Spleen (tissue), 11 donors: Measurements from ENCODE around the gene CLIP2. TPM values are rescaled to one million over a fixed set of nuclear protein-coding genes. Genes with fewer than 3 reads are reported as not detected.

Experiments
- DNase-seq: peaks from one replicate; pipeline ENCODE4 v3.0.0-alpha.2; 2020
- H3K27ac ChIP-seq, 8 donors: fragments of 200-600 bp; sonication (generic) in 7 of 8; 1 replicate in 4 of 8; 2 replicates in 4 of 8; pipeline versions ENCODE4 v1.5.0 to v1.8.0; 2016 to 2021; ENCODE audit warnings: inconsistent platforms in 4 of 8, mild to moderate bottlenecking in 4 of 8, moderate library complexity in 1 of 8
- H3K27me3 ChIP-seq, 7 donors: fragments of 200-600 bp; sonication (generic) in 6 of 7; replicated peaks in 1 of 7; 1 replicate in 4 of 7; 2 replicates in 3 of 7; pipeline versions ENCODE4 v1.5.0 to v1.8.0; 2016 to 2021; ENCODE audit warnings: inconsistent platforms in 3 of 7, mild to moderate bottlenecking in 1 of 7
- H3K36me3 ChIP-seq, 6 donors: fragments of 200-600 bp; sonication (generic) in 5 of 6; 1 replicate in 4 of 6; 2 replicates in 2 of 6; pipeline versions ENCODE4 v1.5.0 to v1.8.0; 2016 to 2021; ENCODE audit warnings: inconsistent platforms in 2 of 6
- H3K4me1 ChIP-seq, 6 donors: fragments of 200-600 bp; sonication (generic) in 5 of 6; 1 replicate in 3 of 6; 2 replicates in 3 of 6; pipeline versions ENCODE4 v1.5.0 to v1.8.0; 2016 to 2021; ENCODE audit warnings: inconsistent platforms in 3 of 6
- H3K4me3 ChIP-seq, 8 donors: fragments of 200-600 bp; sonication (generic) in 7 of 8; 1 replicate in 4 of 8; 2 replicates in 4 of 8; pipeline versions ENCODE4 v1.5.0 to v1.8.0; 2016 to 2021; ENCODE audit warnings: inconsistent platforms in 4 of 8, mild to moderate bottlenecking in 4 of 8, moderate library complexity in 2 of 8
- H3K9me3 ChIP-seq, 8 donors: fragments of 200-600 bp; sonication (generic) in 7 of 8; 1 replicate in 4 of 8; 2 replicates in 4 of 8; pipeline versions ENCODE4 v1.5.0 to v1.8.0; 2016 to 2021; ENCODE audit warnings: inconsistent platforms in 4 of 8
- POLR2A ChIP-seq, 3 donors: fragments of 450-650 bp; IDR thresholded peaks; one replicate each; pipeline ENCODE4 v1.5.1; 2017; ENCODE audit warnings: antibody characterized with exemption in 3 of 3, mild to moderate bottlenecking in 1 of 3
- POLR2AphosphoS5 ChIP-seq, 3 donors: sonication (generic); formaldehyde crosslinking; IDR thresholded peaks; one replicate each; pipeline ENCODE4 v1.5.1; 2017; ENCODE audit warnings: antibody characterized with exemption in 3 of 3
- WGBS, 5 donors: extraction: QIAGEN DNeasy Blood & Tissue Kit in 3 of 5; methylation state at CpG; one replicate each; pipeline versions ENCODE4 v1.1.5 to v1.1.7; 2013 to 2018; 5-methylcytosine and 5-hydroxymethylcytosine counted together
- intact Hi-C: fragments of 100-400 bp; cut with DNase I; formaldehyde crosslinking; loops from one replicate; pipeline ENCODE4 v1.15.0; 2023; ENCODE audit warnings: low total_unique reads
- polyA plus RNA-seq, 3 donors: library from polyadenylated mRNA; stranded (reverse); fragments of 200-250 nt; gene quantifications; one replicate each; pipeline ENCODE4 v1.2.1, GENCODE V29; 2013
- total RNA-seq, 7 donors: library from RNA; depleted of rRNA in 3 of 7; stranded (reverse); fragments of >200 nt in 3 of 7; fragmentation: NEBNext Ultra II Directional in 4 of 7; extraction: Animal tissue kit (Norgen Biotek cat#: 25700) in 4 of 7; gene quantifications; one replicate each; pipeline versions ENCODE4 v1.1.0 to v1.2.1, GENCODE V29; 2016 to 2021
- TF ChIP-seq, protein P1 (sequence below), 11 experiments: fragments of 200-600 bp in 7 of 11; fragments of 450-650 bp in 4 of 11; sonication (generic) in 4 of 11; IDR thresholded peaks in 8 of 11; conservative IDR thresholded peaks in 3 of 11; 1 replicate in 7 of 11; 2 replicates in 4 of 11; pipeline versions ENCODE4 v1.4.0 to v1.8.0; 2016 to 2021; ENCODE audit warnings: antibody characterized with exemption in 11 of 11, inconsistent platforms in 4 of 11, mild to moderate bottlenecking in 1 of 11
- donor health status: healthy with polysubstance abuse.
- donor health status: DM: no; HTN: no; CAD: no; lungs with moderate emphysema.
- donor health status: DM: no; HTN: no; CAD: no.
- donor health status: Bipolar disorder and iron deficiency.
- donor health status: healthy.
- donor health status: DM: no; HTN: no; CAD: no.
- donor health status: DM: yes; HTN: yes; CAD: no.

Gene CLIP2
- total and polyA plus RNA-seq, 10 donors, result 2.7 to 18.6 (median 16.9) TPM

DNA sequence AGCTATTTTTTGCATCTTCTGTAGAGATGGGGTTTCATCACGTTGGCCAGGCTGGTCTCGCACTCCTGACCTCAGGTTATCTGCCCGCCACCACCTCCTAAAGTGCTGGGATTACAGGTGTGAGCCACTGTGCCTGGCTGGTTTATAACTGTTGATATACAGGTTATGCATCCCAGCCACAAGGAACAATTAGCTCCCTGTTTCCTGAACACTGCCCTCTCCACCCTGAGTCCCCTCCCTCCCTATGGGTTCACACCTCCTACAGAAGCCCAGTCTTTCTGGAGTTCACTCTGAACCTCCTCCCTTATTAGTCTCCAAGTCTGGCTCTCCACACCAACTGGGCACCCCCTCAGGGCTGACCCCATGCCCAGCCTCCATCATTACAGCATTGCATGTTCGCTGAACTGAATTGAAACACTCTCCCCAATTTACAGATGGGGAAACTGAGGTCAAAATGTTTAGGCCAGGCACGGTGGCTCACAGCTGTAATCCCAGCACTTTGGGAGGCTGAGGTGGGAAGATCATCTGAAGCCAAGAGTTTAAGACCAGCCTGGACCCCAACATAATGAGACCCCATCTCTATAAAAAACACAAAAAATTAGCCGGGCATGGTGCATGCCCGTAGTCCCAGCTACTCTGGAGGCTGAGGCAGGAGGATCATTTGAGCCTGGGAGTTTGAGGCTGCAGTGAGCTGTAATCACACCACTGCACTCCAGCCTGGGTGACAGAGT, 1.7 kb upstream of the CLIP2 start:
- DNase-seq, result no peak

DNA sequence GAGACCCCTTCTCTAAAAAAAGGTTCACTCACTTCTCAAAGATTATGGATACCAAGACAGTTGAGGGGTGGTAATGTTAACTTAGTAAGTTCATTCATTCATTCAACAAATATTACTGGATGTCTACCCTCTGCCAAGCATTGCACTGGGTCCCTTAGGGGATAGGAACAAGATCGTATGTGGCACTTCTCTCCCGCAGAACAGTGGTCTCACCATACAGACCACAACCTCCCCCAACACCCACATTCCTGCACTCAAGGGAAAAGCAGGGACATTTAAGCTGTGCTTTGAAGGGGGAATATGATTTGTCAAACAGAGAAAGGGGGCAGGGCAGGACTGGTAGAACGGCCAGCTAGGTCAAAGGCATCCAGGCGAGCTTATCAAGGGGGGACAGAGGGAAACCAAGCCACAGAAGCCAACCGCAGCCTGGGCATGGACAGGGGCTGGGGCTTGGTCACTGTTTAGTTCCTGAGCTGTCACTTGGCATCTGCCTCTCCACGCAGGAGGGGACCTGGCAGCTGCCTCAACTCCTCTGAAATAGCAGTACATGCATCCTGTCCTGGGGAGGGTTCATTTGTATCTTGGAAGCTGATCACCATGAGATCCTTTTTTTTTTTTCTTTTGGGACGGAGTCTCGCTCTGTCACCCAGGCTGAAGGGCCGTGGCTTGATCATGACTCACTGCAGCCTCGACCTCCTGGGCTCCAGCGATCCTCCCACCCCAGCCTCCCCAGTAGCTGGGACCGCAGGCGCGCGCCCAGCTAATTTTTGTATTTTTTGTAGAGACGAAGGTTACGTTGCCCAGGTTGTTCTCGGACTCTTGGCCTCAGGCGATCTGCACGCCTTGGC, 949 bp upstream of the CLIP2 start:
- peaks cover 18 to 71% (median 44%) of the 10 kb centered on the region in 6 donors for H3K4me1 ChIP-seq
- peak overlapping the region in 5 of 8 donors; percentile 22 to 95 (median 82) for H3K4me3 ChIP-seq
- WGBS, 5 donors, result 34 to 52% (median 42%) methylated on average over 19 to 20 of the region's 20 CpGs
- intact Hi-C loops, result loop anchor here (10.0 kb wide), 1 partner anchor 83 kb away; no protein-coding TSS in a partner anchor
- H3K9me3 ChIP-seq, result no peaks in the 10 kb centered on the region
- H3K36me3 ChIP-seq, result no peaks in the 10 kb centered on the region
- no peak for DNase-seq
- peak overlapping the region in 5 of 8 donors; percentile 29 to 87 (median 81) for H3K27ac ChIP-seq
- H3K27me3 ChIP-seq, result peaks cover 0 to 14% (median 0%) of the 10 kb centered on the region in 7 donors
- TF ChIP-seq POLR2AphosphoS5 (IDR thresholded peaks at IDR 0.05) (no peak), POLR2A (IDR thresholded peaks at IDR 0.05) (no peak)
- TF ChIP-seq, protein P1, sequence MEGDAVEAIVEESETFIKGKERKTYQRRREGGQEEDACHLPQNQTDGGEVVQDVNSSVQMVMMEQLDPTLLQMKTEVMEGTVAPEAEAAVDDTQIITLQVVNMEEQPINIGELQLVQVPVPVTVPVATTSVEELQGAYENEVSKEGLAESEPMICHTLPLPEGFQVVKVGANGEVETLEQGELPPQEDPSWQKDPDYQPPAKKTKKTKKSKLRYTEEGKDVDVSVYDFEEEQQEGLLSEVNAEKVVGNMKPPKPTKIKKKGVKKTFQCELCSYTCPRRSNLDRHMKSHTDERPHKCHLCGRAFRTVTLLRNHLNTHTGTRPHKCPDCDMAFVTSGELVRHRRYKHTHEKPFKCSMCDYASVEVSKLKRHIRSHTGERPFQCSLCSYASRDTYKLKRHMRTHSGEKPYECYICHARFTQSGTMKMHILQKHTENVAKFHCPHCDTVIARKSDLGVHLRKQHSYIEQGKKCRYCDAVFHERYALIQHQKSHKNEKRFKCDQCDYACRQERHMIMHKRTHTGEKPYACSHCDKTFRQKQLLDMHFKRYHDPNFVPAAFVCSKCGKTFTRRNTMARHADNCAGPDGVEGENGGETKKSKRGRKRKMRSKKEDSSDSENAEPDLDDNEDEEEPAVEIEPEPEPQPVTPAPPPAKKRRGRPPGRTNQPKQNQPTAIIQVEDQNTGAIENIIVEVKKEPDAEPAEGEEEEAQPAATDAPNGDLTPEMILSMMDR (IDR thresholded peaks at IDR 0.05 in 8 of 11, conservative IDR thresholded peaks at IDR 0.05 in 3 of 11), result no peak

More for the DNA sequence above, 1.7 kb upstream of the CLIP2 start:
- peaks cover 18 to 64% (median 38%) of the 10 kb centered on the region in 6 donors for H3K4me1 ChIP-seq
- H3K27ac ChIP-seq, result peak overlapping the region in 1 of 8 donors; percentile 25
- peaks cover 0 to 14% (median 0%) of the 10 kb centered on the region in 7 donors for H3K27me3 ChIP-seq
- H3K4me3 ChIP-seq, result no peak overlapping the region
- 74 to 91% (median 82%) methylated on average over 7 of the region's 7 CpGs for WGBS, 5 donors
- no peaks in the 10 kb centered on the region for H3K9me3 ChIP-seq
- TF ChIP-seq POLR2AphosphoS5 (IDR thresholded peaks at IDR 0.05) (no peak), POLR2A (IDR thresholded peaks at IDR 0.05) (no peak)
- TF ChIP-seq, protein P1 (IDR thresholded peaks at IDR 0.05 in 8 of 11, conservative IDR thresholded peaks at IDR 0.05 in 3 of 11), result no peak
- H3K36me3 ChIP-seq, result no peaks in the 10 kb centered on the region
- intact Hi-C loops, result loop anchor here (10.0 kb wide), 1 partner anchor 83 kb away; no protein-coding TSS in a partner anchor

DNA sequence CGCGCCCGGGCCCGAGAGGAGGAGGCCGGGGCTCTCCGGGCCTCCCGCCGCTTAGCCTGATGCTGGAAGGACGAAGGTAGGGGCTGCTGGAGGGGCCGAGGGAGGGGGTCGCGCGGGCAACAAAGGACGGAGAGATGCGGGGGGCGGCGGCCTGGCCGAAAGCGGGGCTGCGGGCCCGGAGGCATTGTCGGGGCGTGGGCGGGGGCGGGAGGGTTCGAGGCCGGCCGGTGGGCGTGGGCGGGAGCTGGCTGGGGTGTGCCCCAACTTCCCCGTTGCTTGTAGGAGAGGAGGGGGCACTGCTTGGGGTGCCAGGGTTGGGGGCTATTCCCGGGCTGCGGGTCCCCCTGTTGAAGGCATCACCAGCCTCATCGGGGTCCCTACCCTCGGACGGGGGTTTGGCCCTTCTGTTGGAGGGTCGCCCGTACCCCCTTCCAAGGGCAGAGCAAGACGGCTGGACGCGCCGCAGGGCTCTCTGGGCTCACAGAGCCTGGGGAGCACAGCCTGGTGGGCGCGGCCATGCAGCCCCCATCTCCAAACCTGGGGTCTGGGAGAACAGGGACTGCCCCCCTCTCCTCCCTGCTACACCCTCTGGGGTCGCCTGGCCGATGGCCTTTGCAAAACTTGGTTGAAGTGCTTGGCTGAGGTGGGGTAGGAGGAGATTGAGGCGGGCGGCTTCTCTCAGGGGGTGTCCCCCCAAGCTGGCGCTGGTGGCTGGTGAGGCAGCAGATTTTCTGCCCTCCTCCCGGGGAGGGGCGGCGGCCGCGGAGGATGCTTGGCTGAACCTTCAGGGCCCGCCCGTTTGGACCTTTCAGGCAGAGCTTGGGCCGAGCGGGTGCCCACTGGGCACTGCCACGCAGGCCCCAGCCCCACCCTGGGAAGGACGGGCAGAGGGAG, 699 bp downstream of the CLIP2 start:
- H3K27ac ChIP-seq, result peak overlapping the region in 7 of 8 donors; percentile 72 to 87 (median 80)
- DNase-seq, result peak; percentile 88
- H3K9me3 ChIP-seq, result no peaks in the 10 kb centered on the region
- 1 to 2% (median 1%) methylated on average over 36 to 60 of the region's 60 CpGs for WGBS, 5 donors
- TF ChIP-seq POLR2A (IDR thresholded peaks at IDR 0.05) (no peak), POLR2AphosphoS5 (IDR thresholded peaks at IDR 0.05) (peak in 2 of 3 donors; percentile 27 to 48)
- intact Hi-C loops, result loop anchor here (10.0 kb wide), 2 partner anchors 85 to 105 kb away; no protein-coding TSS in a partner anchor
- H3K4me3 ChIP-seq, result peak overlapping the region; percentile 59 to 95 (median 74)
- H3K4me1 ChIP-seq, result peaks cover 18 to 74% (median 51%) of the 10 kb centered on the region in 6 donors
- no peaks in the 10 kb centered on the region for H3K36me3 ChIP-seq
- peaks cover 0 to 14% (median 0%) of the 10 kb centered on the region in 7 donors for H3K27me3 ChIP-seq

DNA sequence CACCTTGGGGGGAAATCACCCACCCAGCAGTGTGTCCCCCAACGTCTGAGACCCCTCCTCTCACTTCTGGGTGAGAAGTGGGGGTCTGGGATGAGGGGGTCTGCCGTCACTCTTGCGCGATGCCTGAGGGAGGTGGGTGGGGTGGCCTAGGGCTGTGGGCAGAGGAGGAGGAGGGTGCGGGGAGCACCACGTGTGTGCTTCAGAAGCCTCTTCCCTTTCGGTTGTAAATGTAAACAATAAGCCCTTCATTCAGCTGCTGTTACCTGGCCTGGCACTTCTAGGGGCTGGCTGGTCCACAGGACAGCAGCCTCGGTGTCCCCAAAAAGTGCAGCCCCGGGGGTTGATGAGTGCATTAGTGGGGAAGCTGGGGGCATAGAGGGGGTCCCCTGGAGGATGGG, 1.3 kb downstream of the CLIP2 start:
- Histone ChIP-seq H3K27me3 (peaks cover 0 to 14% (median 0%) of the 10 kb centered on the region in 7 donors), H3K4me1 (peaks cover 18 to 74% (median 50%) of the 10 kb centered on the region in 6 donors), H3K9me3 (no peaks in the 10 kb centered on the region), H3K4me3 (peak overlapping the region in 7 of 8 donors; percentile 59 to 95 (median 79)), H3K27ac (peak overlapping the region in 5 of 8 donors; percentile 75 to 87 (median 81)), H3K36me3 (no peaks in the 10 kb centered on the region)
- intact Hi-C loops, result loop anchor here (10.0 kb wide), 1 partner anchor 104 kb away; no protein-coding TSS in a partner anchor
- TF ChIP-seq, protein P1 (IDR thresholded peaks at IDR 0.05 in 8 of 11, conservative IDR thresholded peaks at IDR 0.05 in 3 of 11), result no peak
- no peak for TF ChIP-seq POLR2AphosphoS5 (IDR thresholded peaks at IDR 0.05)
- TF ChIP-seq POLR2A (IDR thresholded peaks at IDR 0.05), result no peak
- 4 to 32% (median 10%) methylated on average over 2 to 9 of the region's 9 CpGs for WGBS, 5 donors
- no peak for DNase-seq
